Endothelial cell of umbilical vein (primary cell): ENCODE data around the gene ADGRD1. TPM values are rescaled to one million over a fixed set of nuclear protein-coding genes. Genes with fewer than 3 reads are reported as not detected.

Experiments used
- BruUV-seq: library from RNA; stranded (reverse); fragments of 400-500 nt; replicated peaks from 2 replicates; lab custom pipeline; 2021; lab: Mats Ljungman, UMichigan
- CTCF ChIA-PET: fragments of 300-600, 350-600 bp; sonication (Branson Sonifier 250); formaldehyde crosslinking; loops from one replicate; lab custom pipeline; 2021; ENCODE audit warnings: antibody characterized with exemption, inconsistent platforms; lab: Charles Lee
- POLR2A ChIA-PET: fragments of 300-600, 350-600 bp; sonication (Branson Sonifier 250); formaldehyde crosslinking; loops from one replicate; lab custom pipeline; 2021; ENCODE audit warnings: antibody characterized with exemption, inconsistent platforms; lab: Charles Lee
- DNase-seq: peaks from one replicate; pipeline ENCODE4 v3.0.0-alpha.2; 2011; ENCODE audit warnings: low read depth, low spot score
- FAIRE-seq: peaks from 2 replicates; lab custom pipeline; 2011; peaks lifted over from hg19 to GRCh38; lab: Jason Lieb, UNC
- H2AFZ ChIP-seq: 2 replicates; pipeline ENCODE4 v1.6.0; 2012; ENCODE audit warnings: low read depth, low read length, control low read depth, inconsistent platforms
- H3K27ac ChIP-seq: 2 replicates; pipeline ENCODE4 v1.5.1; 2011; ENCODE audit warnings: low read depth, mild to moderate bottlenecking, control low read depth, low read length, moderate library complexity; ENCODE audit not compliant: insufficient read depth
- H3K27me3 ChIP-seq, 2 experiments: 2 replicates each; pipeline versions ENCODE4 v1.6.0 to v1.6.1; 2011; ENCODE audit warnings: low read length in 2 of 2, mixed read lengths in 1 of 2; ENCODE audit not compliant: control insufficient read depth in 2 of 2, insufficient read depth in 2 of 2
- H3K36me3 ChIP-seq, 2 experiments: 2 replicates in 1 of 2; 3 replicates in 1 of 2; pipeline ENCODE4 v1.5.1; 2011; ENCODE audit warnings: low read length in 2 of 2, mild to moderate bottlenecking in 1 of 2, moderate library complexity in 1 of 2; ENCODE audit not compliant: control insufficient read depth in 2 of 2, insufficient read depth in 2 of 2; ENCODE audit errors: extremely low read depth in 1 of 2
- H3K4me1 ChIP-seq: 3 replicates; pipeline ENCODE4 v1.5.1; 2011; ENCODE audit warnings: mild to moderate bottlenecking, low read length; ENCODE audit not compliant: control insufficient read depth, insufficient read depth; ENCODE audit errors: extremely low read depth
- H3K4me2 ChIP-seq: 2 replicates; pipeline ENCODE4 v1.6.1; 2011; ENCODE audit warnings: low read length, control low read depth, mixed read lengths; ENCODE audit not compliant: insufficient read depth
- H3K4me3 ChIP-seq, 3 experiments: fragments of 200-600 bp in 1 of 3; sonication (generic), shearing (Covaris generic) in 1 of 3; replicated peaks in 1 of 3; 2 replicates each; pipeline ENCODE4 v1.5.1; 2011 to 2016; ENCODE audit warnings: control low read depth in 3 of 3, low read length in 3 of 3, mild to moderate bottlenecking in 2 of 3, inconsistent platforms in 1 of 3, low read depth in 1 of 3, moderate library complexity in 1 of 3; ENCODE audit not compliant: insufficient read depth in 1 of 3
- H3K79me2 ChIP-seq: 2 replicates; pipeline ENCODE4 v1.6.0; 2012; ENCODE audit warnings: low read length, inconsistent platforms; ENCODE audit not compliant: control insufficient read depth, insufficient read depth
- H3K9ac ChIP-seq: replicated peaks from 2 replicates; pipeline ENCODE3; 2011; ENCODE audit warnings: low read length, control low read depth; ENCODE audit not compliant: insufficient read depth; ENCODE audit errors: extremely low read depth
- H3K9me1 ChIP-seq: replicated peaks from 3 replicates; pipeline ENCODE4 v1.6.0; 2011; ENCODE audit warnings: mild to moderate bottlenecking, low read length; ENCODE audit not compliant: control insufficient read depth, insufficient read depth; ENCODE audit errors: extremely low read depth
- H3K9me3 ChIP-seq: replicated peaks from 2 replicates; pipeline ENCODE4 v1.5.1; 2012; ENCODE audit warnings: low read length, inconsistent platforms; ENCODE audit not compliant: control insufficient read depth, insufficient read depth
- H4K20me1 ChIP-seq: replicated peaks from 2 replicates; pipeline ENCODE3; 2011; ENCODE audit warnings: mild to moderate bottlenecking, low read length; ENCODE audit not compliant: control insufficient read depth, insufficient read depth; ENCODE audit errors: extremely low read depth
- GATA2 ChIP-seq: IDR thresholded peaks from 2 replicates; pipeline ENCODE4 v1.7.0; 2011; ENCODE audit warnings: low read depth, mild to moderate bottlenecking, moderate library complexity, mixed read lengths, low read length; ENCODE audit not compliant: insufficient read length, insufficient read depth
- JUN ChIP-seq: IDR thresholded peaks from 2 replicates; pipeline ENCODE4 v1.6.1; 2011; ENCODE audit warnings: borderline replicate concordance, low read depth; ENCODE audit not compliant: insufficient read length, insufficient read depth
- MAX ChIP-seq: IDR thresholded peaks from 2 replicates; pipeline ENCODE4 v1.6.1; 2011; ENCODE audit not compliant: insufficient read depth, insufficient read length
- MYC ChIP-seq: IDR thresholded peaks from one replicate; pipeline ENCODE4 v1.6.1; 2011; ENCODE audit warnings: mild to moderate bottlenecking, low read depth, low read length
- POLR2AphosphoS5 ChIP-seq: IDR thresholded peaks from 2 replicates; pipeline ENCODE4 v1.6.1; 2012; ENCODE audit warnings: low read depth, mild to moderate bottlenecking, control low read depth, low read length, moderate library complexity; ENCODE audit not compliant: insufficient read depth
- dilution Hi-C: fragments of 300-500 bp; cut with MboI; formaldehyde crosslinking; loops from one replicate; pipeline ENCODE4 v1.15.0; 2019; ENCODE audit warnings: low sequenced_read_pairs; ENCODE audit not compliant: extremely low pct_ligation_motif_present
- intact Hi-C: fragments of 100-400 bp; cut with micrococcal nuclease; formaldehyde crosslinking; loops from one replicate; pipeline ENCODE4 v1.10.0; 2022
- polyA plus RNA-seq, 4 experiments: library from polyadenylated mRNA; depleted of rRNA in 3 of 4; stranded (reverse) in 3 of 4; unstranded in 1 of 4; fragments of >200 nt; gene quantifications; 2 replicates each; pipeline versions ENCODE4 v1.2.1 to v1.2.3, GENCODE V29; 2011 to 2012; ENCODE audit warnings: missing spikeins in 1 of 4
- total RNA-seq: library from RNA; stranded (reverse); gene quantifications from 2 replicates; pipeline ENCODE4 v1.2.3, GENCODE V29; 2021

The ADGRD1 gene
- total and polyA plus RNA-seq, 2 donors (not counting 3 experiments of a cell fraction or from before 2014, with no cell fraction given) = 0.07 TPM; not detected in 1

- H3K27me3 ChIP-seq = no peaks in the 10 kb centered on the region
- no peaks in the 10 kb centered on the region for H3K9me3 ChIP-seq
- no peaks in the 10 kb centered on the region for H4K20me1 ChIP-seq
- CTCF ChIA-PET = no interaction called here
- dilution Hi-C loops (no loop called here), intact Hi-C loops (no loop called here)
- DNase-seq (no peak), FAIRE-seq (no peak)
- no peak overlapping the region for H2AFZ ChIP-seq
- H3K79me2 ChIP-seq = no peaks in the 10 kb centered on the region
- H3K9ac ChIP-seq = no peak overlapping the region
- no peak overlapping the region for H3K4me3 ChIP-seq
- TF ChIP-seq GATA2 = no peak
- no TSS peak for BruUV-seq
- no peak overlapping the region for H3K27ac ChIP-seq
- H3K4me1 ChIP-seq = no peaks in the 10 kb centered on the region
- no peak overlapping the region for H3K4me2 ChIP-seq
- H3K9me1 ChIP-seq = no peaks in the 10 kb centered on the region
- POLR2A ChIA-PET = no interaction called here
- H3K36me3 ChIP-seq = no peaks in the 10 kb centered on the region
Observed at GRCh38 chr12:131060011-131060703, 106.5 kb downstream of the ADGRD1 start.

- intact Hi-C loops = no loop called here
- Histone ChIP-seq H3K9me3 (no peaks in the 10 kb centered on the region), H3K4me3 (no peak overlapping the region), H4K20me1 (no peaks in the 10 kb centered on the region), H3K4me1 (no peaks in the 10 kb centered on the region), H3K9ac (no peak overlapping the region), H3K27ac (no peak overlapping the region), H3K79me2 (no peaks in the 10 kb centered on the region), H3K9me1 (no peaks in the 10 kb centered on the region), H3K4me2 (no peak overlapping the region), H3K36me3 (no peaks in the 10 kb centered on the region), H3K27me3 (no peaks in the 10 kb centered on the region), H2AFZ (no peak overlapping the region)
- TF ChIP-seq JUN = no peak
- TF ChIP-seq GATA2 = no peak
- no peak for TF ChIP-seq MYC
- TF ChIP-seq POLR2AphosphoS5 = no peak
- TF ChIP-seq MAX = no peak
- CTCF ChIA-PET = no interaction called here
- DNase-seq (no peak), FAIRE-seq (no peak)
- no TSS peak for BruUV-seq
- dilution Hi-C loops = no loop called here
- POLR2A ChIA-PET = no interaction called here
Observed at GRCh38 chr12:131061041-131061806, 107.5 kb downstream of the ADGRD1 start.
